BJ (cell line): ENCODE results near the gene ENOX2. TPM values are rescaled to one million over a fixed set of nuclear protein-coding genes. Genes with fewer than 3 reads are reported as not detected.

ENCODE experiments used
- CTCF ChIA-PET: fragments of 350-600 bp; formaldehyde crosslinking; extraction: SDS; loops from one replicate; lab custom pipeline; 2021; ENCODE audit warnings: antibody characterized with exemption, inconsistent platforms; lab: Yijun Ruan, JAX
- POLR2A ChIA-PET: fragments of 300-600 bp; sonication (Branson Sonifier 250); formaldehyde crosslinking; extraction: SDS; loops from one replicate; lab custom pipeline; 2021; ENCODE audit warnings: antibody characterized with exemption; lab: Charles Lee
- DNase-seq: peaks from one replicate; pipeline ENCODE4 v3.0.0-alpha.2; 2011; ENCODE audit warnings: low read depth
- H3K27me3 ChIP-seq: 2 replicates; pipeline ENCODE4 v1.6.0; 2011; ENCODE audit warnings: low read length; ENCODE audit not compliant: control insufficient read depth, insufficient read depth
- H3K36me3 ChIP-seq: 2 replicates; pipeline ENCODE4 v1.5.1; 2011; ENCODE audit warnings: low read length; ENCODE audit not compliant: control insufficient read depth, insufficient read depth
- H3K4me3 ChIP-seq: 2 replicates; pipeline ENCODE4 v1.5.1; 2011; ENCODE audit warnings: low read depth, mild to moderate bottlenecking, control low read depth, low read length
- CTCF ChIP-seq: IDR thresholded peaks from 2 replicates; pipeline ENCODE4 v1.5.1; 2011; ENCODE audit warnings: low read depth, mild to moderate bottlenecking, control low read depth, inconsistent platforms, low read length, moderate library complexity; ENCODE audit not compliant: insufficient read depth
- polyA plus RNA-seq: library from polyadenylated mRNA; depleted of rRNA; stranded (reverse); fragments of >200 nt; gene quantifications from 2 replicates; pipeline ENCODE4 v1.2.3, GENCODE V29; 2011

The ENOX2 gene
- polyA plus RNA-seq, 1 experiment: 17.5 TPM

- no peak for DNase-seq
- H3K36me3 ChIP-seq: no peaks in the 10 kb centered on the region
- CTCF ChIA-PET: no interaction called here
Measured at GRCh38 chrX:130876226-130876625, 26.8 kb downstream of the ENOX2 start.

GRCh38 chrX:130874751-130875150 lies 28.3 kb downstream of the ENOX2 start:
- DNase-seq: no peak
- H3K4me3 ChIP-seq: no peak overlapping the region
- TF ChIP-seq CTCF: no peak
- no peaks in the 10 kb centered on the region for H3K36me3 ChIP-seq
- H3K27me3 ChIP-seq: no peaks in the 10 kb centered on the region
- ChIA-PET CTCF (no interaction called here), POLR2A (no interaction called here)

More at GRCh38 chrX:130876226-130876625, 26.8 kb downstream of the ENOX2 start:
- Histone ChIP-seq H3K4me3 (no peak overlapping the region), H3K27me3 (no peaks in the 10 kb centered on the region)
- POLR2A ChIA-PET: no interaction called here
- TF ChIP-seq CTCF: no peak

GRCh38 chrX:130869239-130869638 lies 33.8 kb downstream of the ENOX2 start:
- ChIA-PET POLR2A (no interaction called here), CTCF (no interaction called here)
- no peak for TF ChIP-seq CTCF
- Histone ChIP-seq H3K36me3 (no peaks in the 10 kb centered on the region), H3K4me3 (no peak overlapping the region), H3K27me3 (no peaks in the 10 kb centered on the region)
- no peak for DNase-seq

- no peak for DNase-seq
- no peaks in the 10 kb centered on the region for H3K27me3 ChIP-seq
- no peaks in the 10 kb centered on the region for H3K36me3 ChIP-seq
- CTCF ChIA-PET: no interaction called here
- POLR2A ChIA-PET: no interaction called here
- TF ChIP-seq CTCF: no peak
- H3K4me3 ChIP-seq: no peak overlapping the region
Measured at GRCh38 chrX:130861462-130861861, 41.5 kb downstream of the ENOX2 start.

- ChIA-PET POLR2A (no interaction called here), CTCF (no interaction called here)
- no peak for DNase-seq
- Histone ChIP-seq H3K36me3 (no peaks in the 10 kb centered on the region), H3K4me3 (no peak overlapping the region), H3K27me3 (no peaks in the 10 kb centered on the region)
- TF ChIP-seq CTCF: no peak
Measured at GRCh38 chrX:130857207-130857606, 45.8 kb downstream of the ENOX2 start.
